Stimulated activated CD8-positive, alpha-beta memory T cell treated with anti-CD3 and anti-CD28 coated beads, Interleukin-15, amount 100 ng/mL, for 1 hour (primary cell): Measurements from ENCODE around the gene LHX3.
"Not testable (repeated sequence)": the region's sequence is repeated elsewhere in the genome, so short reads cannot be mapped to it uniquely, and the experiment has no call there.

Source experiments
- DNase-seq: peaks from one replicate; pipeline ENCODE4 v3.0.0-alpha.2; 2020; ENCODE audit warnings: low read depth

Gene LHX3

DNA sequence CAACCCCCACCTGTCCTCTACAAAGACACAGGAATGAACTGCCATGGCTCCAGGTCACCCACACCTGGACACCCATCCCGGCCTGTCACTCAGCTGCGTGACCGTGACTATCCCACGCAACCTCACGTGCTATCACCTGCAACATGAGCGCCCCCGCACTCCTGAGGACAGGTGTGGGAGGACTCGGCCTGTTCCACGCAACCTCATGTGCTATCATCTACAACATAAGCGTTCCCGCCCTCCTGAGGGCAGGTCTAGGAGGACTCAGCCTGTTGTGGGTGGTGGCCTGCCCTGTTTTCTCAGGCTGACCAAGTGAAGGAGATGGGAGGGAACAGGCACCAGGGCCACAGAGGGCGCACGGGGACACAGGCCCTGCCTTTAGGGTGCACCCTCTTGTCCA, 36.6 kb upstream of the LHX3 start:
- DNase-seq, result no peak

GRCh38 chr9:136240941-136241340, 36.0 kb upstream of the LHX3 start:
- no peak for DNase-seq

GRCh38 chr9:136239983-136240330, 35.0 kb upstream of the LHX3 start:
- no peak for DNase-seq

DNA sequence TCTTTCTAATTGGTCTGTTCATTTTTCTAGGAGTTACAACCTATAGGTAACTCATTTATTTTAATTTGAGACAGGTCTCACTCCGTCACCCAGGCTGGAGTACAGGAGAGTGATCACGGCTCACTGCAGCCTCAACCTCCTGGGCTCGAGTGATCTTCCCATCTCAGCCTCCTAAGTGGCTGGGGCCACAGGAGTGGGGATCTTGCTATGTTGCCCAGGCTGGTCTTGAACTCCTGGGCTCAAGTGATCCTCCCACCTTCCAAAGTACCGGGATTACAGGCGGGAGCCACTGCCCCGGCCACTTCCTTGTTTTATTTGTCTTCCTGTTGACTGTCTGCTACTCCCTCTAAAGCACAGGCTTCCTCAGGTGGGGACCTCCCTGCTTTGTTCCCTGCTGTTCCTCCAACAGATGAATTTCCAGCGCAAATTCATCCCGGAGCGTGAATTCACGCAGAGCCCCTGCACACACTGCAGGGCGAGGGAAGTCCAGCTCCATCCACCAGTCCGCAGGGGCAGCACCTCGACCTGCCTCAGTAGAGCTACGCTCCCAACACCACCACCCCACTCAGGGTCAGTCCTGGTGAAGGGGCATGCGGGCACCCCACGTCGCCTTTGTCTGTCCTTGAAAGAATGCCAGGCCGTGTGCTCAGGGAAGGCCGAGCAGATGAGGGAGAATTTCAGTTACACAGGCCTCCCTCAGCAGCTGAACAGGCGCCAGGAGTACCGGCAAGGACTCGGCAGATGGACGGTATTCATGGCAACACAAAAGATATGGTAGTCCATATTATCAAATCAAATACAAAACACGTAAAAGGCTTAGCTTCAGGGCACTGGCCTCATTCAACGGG, 34.4 kb upstream of the LHX3 start:
- no peak for DNase-seq

DNA sequence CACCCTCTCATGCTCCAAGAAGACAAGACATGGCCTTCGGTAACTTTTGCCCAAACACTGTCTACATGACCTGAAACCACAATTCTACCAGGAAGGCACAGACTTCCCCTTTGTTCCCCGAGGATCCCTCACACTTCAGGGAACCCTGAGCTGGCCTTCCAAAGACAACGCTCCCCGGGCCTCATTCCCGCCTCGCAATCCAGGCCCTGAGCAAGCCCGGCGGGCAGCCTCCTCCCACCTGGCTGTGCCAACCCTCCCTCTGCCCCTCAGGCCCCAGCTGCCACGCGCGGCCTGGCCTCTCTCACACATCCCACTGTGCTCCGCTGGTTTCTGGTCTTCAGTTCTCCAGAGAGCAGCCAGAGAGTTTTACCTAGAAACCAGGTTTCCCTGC, 33.4 kb upstream of the LHX3 start:
- DNase-seq, result no peak

DNA sequence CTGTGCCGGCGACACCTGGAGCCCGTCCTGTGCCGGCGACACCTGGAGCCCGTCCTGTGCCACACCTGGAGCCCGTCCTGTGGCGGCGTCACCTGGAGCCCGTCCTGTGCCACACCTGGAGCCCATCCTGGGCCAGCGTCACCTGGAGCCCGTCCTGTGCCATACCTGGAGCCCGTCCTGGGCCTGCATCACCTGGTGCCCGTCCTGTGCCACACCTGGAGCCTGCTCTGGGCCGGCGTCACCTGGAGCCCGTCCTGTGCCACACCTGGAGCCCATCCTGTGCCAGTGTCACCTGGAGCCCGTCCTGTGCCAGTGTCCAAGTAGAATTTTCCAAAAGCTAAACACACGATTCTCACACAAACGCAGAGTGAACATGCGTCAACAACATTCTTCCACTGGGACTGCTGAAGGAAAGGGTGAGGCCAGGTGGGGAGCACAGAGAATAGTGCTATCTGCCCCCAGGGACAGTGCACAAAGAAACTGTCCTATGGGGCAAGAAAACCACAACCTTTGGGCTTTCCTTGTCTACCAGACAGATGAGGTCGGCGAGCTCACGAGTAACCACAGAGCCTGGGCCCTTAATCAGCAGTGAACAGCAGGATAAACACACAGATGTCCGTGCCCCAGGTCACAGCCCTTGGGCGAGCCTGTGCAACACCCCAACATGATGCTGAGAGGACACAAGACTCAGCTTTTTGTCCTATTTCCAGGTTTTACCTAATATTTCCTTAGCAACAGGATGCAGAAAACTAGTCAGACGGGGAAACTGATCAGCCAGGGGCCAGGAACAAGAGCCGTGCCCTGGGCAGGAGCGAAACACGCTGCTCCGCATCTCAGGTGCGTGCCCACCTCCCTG, 32.8 kb upstream of the LHX3 start:
- DNase-seq, result no peak

DNA sequence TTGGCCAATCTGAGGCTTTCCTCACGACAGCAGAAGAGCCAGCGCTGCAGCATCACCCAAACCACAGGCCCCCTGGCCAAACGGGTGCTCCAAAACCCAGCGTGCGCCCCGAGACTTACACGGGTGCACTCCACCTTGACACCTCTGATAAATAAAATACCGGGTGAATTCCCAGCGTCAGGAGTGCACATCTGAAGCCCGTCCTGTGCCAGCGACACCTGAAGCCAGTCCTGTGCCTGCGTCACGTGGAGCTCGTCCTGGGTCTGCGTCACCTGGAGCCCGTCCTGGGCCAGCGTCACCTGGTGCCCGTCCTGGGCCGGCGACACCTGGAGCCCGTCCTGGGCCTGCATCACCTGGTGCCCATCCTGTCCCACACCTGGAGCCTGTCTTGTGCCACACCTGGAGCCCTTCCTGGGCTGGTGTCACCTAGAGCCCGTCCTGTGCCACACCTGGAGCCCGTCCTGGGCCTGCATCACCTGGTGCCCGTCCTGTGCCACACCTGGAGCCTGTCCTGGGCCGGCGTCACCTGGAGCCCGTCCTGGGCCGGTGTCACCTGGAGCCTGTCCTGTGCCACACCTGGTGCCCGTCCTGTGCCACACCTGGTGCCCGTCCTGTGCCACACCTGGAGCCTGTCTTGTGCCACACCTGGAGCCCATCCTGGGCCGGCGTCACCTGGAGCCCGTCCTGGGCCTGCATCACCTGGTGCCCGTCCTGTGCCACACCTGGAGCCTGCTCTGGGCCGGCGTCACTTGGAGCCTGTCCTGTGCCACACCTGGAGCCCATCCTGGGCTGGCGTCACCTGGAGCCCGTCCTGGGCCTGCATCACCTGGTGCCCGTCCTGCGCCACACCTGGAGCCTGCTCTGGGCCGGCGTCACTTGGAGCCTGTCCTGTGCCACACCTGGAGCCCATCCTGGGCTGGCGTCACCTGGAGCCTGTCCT, 31.8 kb upstream of the LHX3 start:
- not testable (repeated sequence) for DNase-seq

- DNase-seq, result no peak
These were observed 31.0 kb upstream of the LHX3 start for GRCh38 chr9:136235709-136236455.

- no peak for DNase-seq
These were observed 30.2 kb upstream of the LHX3 start for GRCh38 chr9:136235171-136235570.

DNA sequence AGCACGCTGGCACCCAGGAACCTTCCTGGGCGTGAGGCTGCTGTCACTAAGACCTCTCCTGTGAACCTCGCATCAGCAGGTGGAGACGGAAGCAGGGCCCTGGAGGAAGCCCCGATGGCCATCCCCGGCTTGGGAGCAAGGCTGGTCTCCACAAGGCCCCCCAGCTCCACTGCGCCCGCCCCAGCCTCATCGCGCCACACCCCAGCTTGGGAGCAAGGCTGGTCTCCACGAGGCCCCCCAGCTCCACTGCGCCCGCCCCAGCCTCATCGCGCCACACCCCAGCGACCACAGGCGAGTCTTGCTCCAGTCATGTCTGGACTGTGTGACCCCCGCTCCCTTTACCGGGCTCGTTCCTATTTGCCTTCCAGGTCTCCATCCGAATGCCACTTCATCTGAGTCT, 29.7 kb upstream of the LHX3 start:
- DNase-seq, result no peak

- DNase-seq, result no peak
These were observed 28.9 kb upstream of the LHX3 start for GRCh38 chr9:136233868-136234267.

- DNase-seq, result no peak
These were observed 28.5 kb upstream of the LHX3 start for GRCh38 chr9:136233411-136233810.

- DNase-seq, result no peak
These were observed 28.0 kb upstream of the LHX3 start for GRCh38 chr9:136232969-136233368.

DNA sequence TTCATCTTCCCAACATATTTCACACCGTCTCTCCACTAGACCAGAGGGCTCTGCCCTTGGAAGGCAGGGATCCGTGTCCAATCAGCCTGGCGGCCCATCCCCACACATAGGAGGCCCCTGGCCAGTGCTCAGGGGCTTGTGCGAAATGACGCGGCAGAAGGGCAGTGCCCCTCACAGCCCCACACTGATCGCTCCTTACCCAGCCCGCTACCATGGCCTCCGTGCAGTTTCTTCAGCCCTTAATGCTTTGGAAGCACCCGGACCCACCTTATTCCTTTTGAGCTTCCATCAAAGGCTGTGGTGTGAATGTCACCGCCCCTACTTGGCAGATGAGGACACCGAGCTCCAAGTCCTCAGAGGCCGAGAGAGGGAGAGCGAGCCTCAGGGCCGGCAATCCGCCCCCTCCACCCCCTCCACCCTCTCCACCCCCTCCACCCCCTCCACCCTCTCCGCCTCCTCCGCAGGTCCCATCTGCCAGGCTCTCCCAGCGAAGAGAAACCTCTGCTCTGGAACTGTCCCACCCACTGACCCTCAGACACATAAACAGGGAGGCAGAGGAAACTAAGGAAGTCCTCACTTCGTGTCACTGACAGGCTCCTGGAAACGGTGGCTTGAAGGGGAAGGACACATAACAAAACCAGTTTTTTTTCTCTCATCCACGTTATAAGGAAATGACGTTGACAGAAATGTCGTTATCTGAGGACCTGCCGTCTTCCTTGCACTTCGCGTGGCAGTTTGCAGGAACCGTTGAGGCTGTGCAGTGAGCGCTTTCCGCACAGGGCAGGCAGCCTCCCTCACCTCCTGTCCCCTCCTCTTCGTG, 26.8 kb upstream of the LHX3 start:
- DNase-seq, result no peak

DNA sequence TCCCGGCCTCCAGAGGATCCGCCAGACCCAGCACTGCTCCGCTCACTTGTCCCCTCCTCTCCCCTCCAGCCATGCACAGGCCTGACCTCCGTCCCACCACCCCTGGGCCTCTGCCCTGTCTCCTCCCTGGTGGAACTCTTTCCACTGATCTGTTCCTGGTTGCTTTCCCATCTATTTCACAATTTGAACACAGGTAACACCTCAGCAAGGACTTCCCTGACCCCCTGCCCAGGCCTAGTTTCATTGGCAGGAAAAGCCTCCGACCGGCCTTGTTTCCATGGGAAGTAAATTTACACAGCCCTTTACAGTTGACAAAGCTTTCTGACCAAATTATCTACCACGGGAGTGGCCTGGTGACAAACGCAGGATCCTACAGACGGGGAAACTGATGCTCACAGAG, 25.8 kb upstream of the LHX3 start:
- no peak for DNase-seq

DNA sequence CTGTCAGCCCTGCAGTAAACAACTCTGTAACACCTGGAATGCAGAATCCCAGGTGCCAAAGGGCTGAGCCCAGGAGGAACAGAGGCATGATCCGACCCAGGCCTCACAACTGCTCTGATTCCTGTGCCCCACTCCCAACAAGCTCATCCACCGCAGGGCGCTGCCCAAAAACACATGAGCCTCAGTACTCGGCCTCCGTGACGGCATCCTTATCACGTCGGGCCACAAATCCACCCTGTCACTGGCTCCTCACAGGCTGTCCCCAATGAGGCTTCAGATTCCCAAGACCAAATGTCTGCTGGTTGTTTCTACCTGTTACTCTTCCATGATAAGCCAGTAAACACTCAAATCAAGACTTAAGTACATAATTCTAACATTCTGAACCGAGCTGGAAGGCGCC, 25.4 kb upstream of the LHX3 start:
- DNase-seq, result no peak

GRCh38 chr9:136229096-136230065, 24.5 kb upstream of the LHX3 start:
- DNase-seq, result no peak

DNA sequence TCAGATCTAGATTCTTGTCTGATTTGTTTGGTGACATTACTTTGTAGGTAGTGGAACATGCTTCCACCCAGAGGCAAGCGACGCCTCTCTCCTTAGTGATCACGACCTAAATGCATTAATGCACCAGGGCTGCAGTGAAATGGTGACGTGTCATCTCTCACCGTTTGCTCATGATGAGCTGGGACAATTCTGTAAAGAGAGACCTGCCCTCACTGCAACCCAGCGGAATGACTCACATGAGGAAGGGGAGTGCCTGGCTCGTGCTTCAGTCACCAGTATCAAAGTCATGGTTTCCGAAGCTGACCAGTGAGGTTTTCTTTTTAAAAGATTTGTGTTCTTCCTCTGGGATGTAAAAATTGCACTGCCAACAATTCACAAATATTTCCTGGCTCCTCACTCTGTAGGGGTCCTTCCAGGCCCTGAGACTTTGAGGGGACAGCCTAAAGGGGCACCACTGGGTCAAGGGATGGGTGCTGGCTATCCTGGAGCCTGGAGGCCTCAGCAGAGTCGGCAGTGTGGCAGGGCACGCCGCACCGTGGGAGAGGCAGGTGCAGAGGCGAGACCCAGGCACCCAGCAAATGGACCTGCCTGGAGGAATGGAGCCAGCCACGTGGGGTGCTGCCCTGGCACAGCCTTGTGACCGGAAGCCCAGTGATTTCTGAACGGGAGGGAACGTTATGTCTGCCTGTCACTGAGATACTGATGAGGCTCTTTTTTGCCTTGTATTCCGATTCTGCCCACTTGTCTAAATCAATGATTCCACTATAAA, 23.4 kb upstream of the LHX3 start:
- DNase-seq, result no peak
